ENCODE results near the gene PLPPR1.

The PLPPR1 gene

DNA sequence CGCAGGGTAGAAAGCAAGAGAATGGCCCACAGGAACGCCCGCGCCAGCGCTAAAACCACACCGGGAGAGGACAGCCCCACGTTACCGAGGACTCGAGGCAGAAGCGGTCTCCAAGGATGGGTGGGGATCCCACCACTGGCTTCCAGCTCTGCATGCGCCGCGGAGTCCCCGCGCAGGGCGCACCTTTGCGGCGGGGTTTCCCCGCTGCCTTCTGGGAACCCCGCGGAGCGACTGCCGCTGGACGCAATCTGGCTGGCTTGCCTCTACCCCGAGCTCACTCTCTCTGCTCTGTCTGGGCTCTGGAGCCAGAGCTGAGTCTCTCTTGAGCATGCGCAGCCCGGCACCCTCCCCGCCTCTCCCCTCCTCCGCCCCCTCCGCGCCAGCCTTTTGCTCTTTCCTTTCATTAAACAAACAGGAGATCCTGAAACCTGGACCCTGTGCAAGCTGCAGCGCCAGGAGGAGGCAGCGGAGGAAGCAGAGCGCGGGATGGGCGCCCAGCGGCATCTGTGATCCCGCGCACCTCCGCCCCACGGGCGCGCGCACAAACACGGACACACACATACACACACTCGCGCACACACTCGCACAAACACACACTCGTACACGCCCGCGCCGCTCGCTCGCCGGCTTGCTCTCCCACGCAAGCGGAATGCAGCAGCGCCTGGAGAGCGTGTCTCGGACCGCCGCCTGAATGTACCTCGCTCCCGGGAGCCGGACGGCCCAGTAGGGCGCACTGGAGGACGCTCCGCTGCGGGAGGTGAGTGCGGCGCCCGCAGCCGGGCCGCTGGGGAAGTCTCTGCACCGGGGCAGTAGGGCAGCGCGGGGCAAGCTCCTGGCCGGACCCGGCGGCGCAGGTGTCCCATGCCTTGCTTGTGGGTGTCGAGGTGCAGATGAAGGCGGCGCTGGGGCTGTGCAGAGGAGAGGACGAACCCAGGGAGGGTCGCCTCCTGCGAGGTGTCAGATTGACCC is at the start of gene PLPPR1:
TSS of gene PLPPR1 (plus strand) at position 382 of the 969 bp plus-strand sequence.
- no peaks in the 10 kb centered on the region for H3K36me3 ChIP-seq (ENCODE audit: insufficient read depth, low read length)
- H3K79me2 ChIP-seq (ENCODE audit: insufficient read depth, low read length): no peaks in the 10 kb centered on the region
- no peaks in the 10 kb centered on the region for H3K9me2 ChIP-seq (ENCODE audit: low read depth, low read length)
- H4K20me1 ChIP-seq (ENCODE audit: insufficient read depth, low read length): no peaks in the 10 kb centered on the region
- H3K4me1 ChIP-seq (ENCODE audit: insufficient read depth, low read length, severe bottlenecking): no peaks in the 10 kb centered on the region
- H2AFZ ChIP-seq (ENCODE audit: low read length): no peak within 1 kb of the TSS
- no peaks in the 10 kb centered on the region for H3F3A ChIP-seq (ENCODE audit: insufficient read depth, low read length)
- no peaks in the 10 kb centered on the region for H3K9me3 ChIP-seq (ENCODE audit: low read length)
- TF ChIP-seq, protein P1, sequence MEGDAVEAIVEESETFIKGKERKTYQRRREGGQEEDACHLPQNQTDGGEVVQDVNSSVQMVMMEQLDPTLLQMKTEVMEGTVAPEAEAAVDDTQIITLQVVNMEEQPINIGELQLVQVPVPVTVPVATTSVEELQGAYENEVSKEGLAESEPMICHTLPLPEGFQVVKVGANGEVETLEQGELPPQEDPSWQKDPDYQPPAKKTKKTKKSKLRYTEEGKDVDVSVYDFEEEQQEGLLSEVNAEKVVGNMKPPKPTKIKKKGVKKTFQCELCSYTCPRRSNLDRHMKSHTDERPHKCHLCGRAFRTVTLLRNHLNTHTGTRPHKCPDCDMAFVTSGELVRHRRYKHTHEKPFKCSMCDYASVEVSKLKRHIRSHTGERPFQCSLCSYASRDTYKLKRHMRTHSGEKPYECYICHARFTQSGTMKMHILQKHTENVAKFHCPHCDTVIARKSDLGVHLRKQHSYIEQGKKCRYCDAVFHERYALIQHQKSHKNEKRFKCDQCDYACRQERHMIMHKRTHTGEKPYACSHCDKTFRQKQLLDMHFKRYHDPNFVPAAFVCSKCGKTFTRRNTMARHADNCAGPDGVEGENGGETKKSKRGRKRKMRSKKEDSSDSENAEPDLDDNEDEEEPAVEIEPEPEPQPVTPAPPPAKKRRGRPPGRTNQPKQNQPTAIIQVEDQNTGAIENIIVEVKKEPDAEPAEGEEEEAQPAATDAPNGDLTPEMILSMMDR (IDR thresholded peaks at IDR 0.05; ENCODE audit: low read length): no peak
- no peak for TF ChIP-seq EZH2 (IDR thresholded peaks at IDR 0.05; ENCODE audit: borderline replicate concordance, low read length)
- H3K4me2 ChIP-seq (ENCODE audit: low read length): no peak within 1 kb of the TSS
- H3K4me3 ChIP-seq (ENCODE audit: low read depth, low read length, poor library complexity, severe bottlenecking): no peak within 1 kb of the TSS
- H3K27me3 ChIP-seq (ENCODE audit: insufficient read depth, low read length): no peaks in the 10 kb centered on the region
- no peak within 1 kb of the TSS for H3K9ac ChIP-seq (ENCODE audit: low read length)
- no peak within 1 kb of the TSS for H3K27ac ChIP-seq (ENCODE audit: low read depth, low read length, poor library complexity, severe bottlenecking)

DNA sequence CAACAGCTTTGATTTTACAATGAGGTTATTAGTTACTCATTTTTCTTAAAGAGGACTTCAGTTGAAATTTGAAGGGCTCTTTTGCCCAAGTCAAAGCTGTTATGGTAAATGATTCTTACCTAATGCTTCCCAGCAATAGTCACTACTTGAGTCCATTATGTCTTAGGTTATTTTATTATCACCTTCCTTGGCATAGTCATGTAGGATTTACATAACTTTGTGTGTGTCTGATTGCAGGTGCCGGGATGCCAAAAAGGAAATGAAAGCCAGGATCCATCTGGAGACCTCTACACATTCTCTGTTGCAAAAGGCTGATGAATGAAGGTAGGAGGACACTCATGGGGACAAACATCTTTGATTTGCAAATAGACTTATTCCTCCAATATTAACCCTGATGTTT is 38.8 kb upstream of the PLPPR1 start:
- TF ChIP-seq, protein P1 (IDR thresholded peaks at IDR 0.05; ENCODE audit: low read length): no peak
- TF ChIP-seq EZH2 (IDR thresholded peaks at IDR 0.05; ENCODE audit: borderline replicate concordance, low read length): no peak
- H3K27ac ChIP-seq (ENCODE audit: low read depth, low read length, poor library complexity, severe bottlenecking): no peak overlapping the region
- no peaks in the 10 kb centered on the region for H3K9me2 ChIP-seq (ENCODE audit: low read depth, low read length)
- no peaks in the 10 kb centered on the region for H4K20me1 ChIP-seq (ENCODE audit: insufficient read depth, low read length)
- H3K4me1 ChIP-seq (ENCODE audit: insufficient read depth, low read length, severe bottlenecking): no peaks in the 10 kb centered on the region
- no peak overlapping the region for H3K4me2 ChIP-seq (ENCODE audit: low read length)
- H3F3A ChIP-seq (ENCODE audit: insufficient read depth, low read length): no peaks in the 10 kb centered on the region
- no peaks in the 10 kb centered on the region for H3K79me2 ChIP-seq (ENCODE audit: insufficient read depth, low read length)
- H3K9ac ChIP-seq (ENCODE audit: low read length): no peak overlapping the region
- no peaks in the 10 kb centered on the region for H3K36me3 ChIP-seq (ENCODE audit: insufficient read depth, low read length)
- no peaks in the 10 kb centered on the region for H3K9me3 ChIP-seq (ENCODE audit: low read length)
- H2AFZ ChIP-seq (ENCODE audit: low read length): no peak overlapping the region
- H3K4me3 ChIP-seq (ENCODE audit: low read depth, low read length, poor library complexity, severe bottlenecking): no peak overlapping the region
- no peaks in the 10 kb centered on the region for H3K27me3 ChIP-seq (ENCODE audit: insufficient read depth, low read length)

DNA sequence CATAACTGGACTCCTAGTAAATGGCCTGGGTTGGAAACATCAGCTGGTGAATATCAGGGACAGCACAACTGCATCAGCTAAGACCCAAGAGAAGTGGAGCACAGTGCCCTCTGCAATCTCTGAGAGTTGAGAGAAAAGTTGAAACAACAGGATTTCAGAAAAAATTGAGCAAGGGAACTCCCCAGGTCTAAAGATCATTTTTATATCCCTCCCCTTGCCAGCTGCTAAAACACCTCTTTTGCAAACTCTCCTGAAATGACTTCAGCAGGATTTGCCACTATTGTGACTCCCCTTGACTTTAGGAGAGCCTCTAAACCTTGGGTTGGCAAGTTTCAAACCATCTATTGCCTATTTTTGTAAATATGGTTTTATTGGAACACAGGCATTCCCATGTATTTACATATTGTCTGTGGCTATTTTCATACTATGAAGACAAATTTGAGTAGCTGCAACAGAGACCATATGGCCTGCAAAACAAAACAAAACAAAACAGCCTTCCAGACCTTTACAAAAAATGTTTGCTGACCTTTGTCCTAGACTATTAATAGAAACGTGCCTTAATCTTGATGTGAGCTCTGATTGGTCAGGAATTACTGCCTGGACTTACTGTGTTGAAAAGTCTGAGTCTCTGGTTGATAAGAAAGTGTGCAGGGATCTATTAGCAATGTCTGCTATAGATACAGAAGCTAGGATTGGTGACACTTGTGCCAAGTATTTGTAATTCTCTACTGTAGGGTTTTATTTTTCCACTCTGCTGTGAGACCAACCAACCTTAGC is 37.7 kb upstream of the PLPPR1 start:
- H3K36me3 ChIP-seq (ENCODE audit: insufficient read depth, low read length): no peaks in the 10 kb centered on the region
- no peak overlapping the region for H3K27ac ChIP-seq (ENCODE audit: low read depth, low read length, poor library complexity, severe bottlenecking)
- TF ChIP-seq EZH2 (IDR thresholded peaks at IDR 0.05; ENCODE audit: borderline replicate concordance, low read length): no peak
- TF ChIP-seq, protein P1 (IDR thresholded peaks at IDR 0.05; ENCODE audit: low read length): no peak

More for the DNA sequence above, 37.7 kb upstream of the PLPPR1 start:
- no peaks in the 10 kb centered on the region for H3K9me2 ChIP-seq (ENCODE audit: low read depth, low read length)
- H3K27me3 ChIP-seq (ENCODE audit: insufficient read depth, low read length): no peaks in the 10 kb centered on the region
- H3K79me2 ChIP-seq (ENCODE audit: insufficient read depth, low read length): no peaks in the 10 kb centered on the region
- no peak overlapping the region for H3K4me2 ChIP-seq (ENCODE audit: low read length)
- H2AFZ ChIP-seq (ENCODE audit: low read length): no peak overlapping the region
- no peak overlapping the region for H3K9ac ChIP-seq (ENCODE audit: low read length)
- no peaks in the 10 kb centered on the region for H4K20me1 ChIP-seq (ENCODE audit: insufficient read depth, low read length)
- H3K4me1 ChIP-seq (ENCODE audit: insufficient read depth, low read length, severe bottlenecking): no peaks in the 10 kb centered on the region
- no peaks in the 10 kb centered on the region for H3F3A ChIP-seq (ENCODE audit: insufficient read depth, low read length)
- no peak overlapping the region for H3K4me3 ChIP-seq (ENCODE audit: low read depth, low read length, poor library complexity, severe bottlenecking)
- no peaks in the 10 kb centered on the region for H3K9me3 ChIP-seq (ENCODE audit: low read length)

All from OCI-LY1 (cell line).